Measurements from ENCODE around the gene SGF29. TPM values are rescaled to one million over a fixed set of nuclear protein-coding genes. Genes with fewer than 3 reads are reported as not detected.
"Not testable (repeated sequence)": the region's sequence is repeated elsewhere in the genome, so short reads cannot be mapped to it uniquely, and the experiment has no call there.

Gene SGF29
- total RNA-seq, 2 experiments from 2014 or later: 23.6 to 35.5 TPM

DNA sequence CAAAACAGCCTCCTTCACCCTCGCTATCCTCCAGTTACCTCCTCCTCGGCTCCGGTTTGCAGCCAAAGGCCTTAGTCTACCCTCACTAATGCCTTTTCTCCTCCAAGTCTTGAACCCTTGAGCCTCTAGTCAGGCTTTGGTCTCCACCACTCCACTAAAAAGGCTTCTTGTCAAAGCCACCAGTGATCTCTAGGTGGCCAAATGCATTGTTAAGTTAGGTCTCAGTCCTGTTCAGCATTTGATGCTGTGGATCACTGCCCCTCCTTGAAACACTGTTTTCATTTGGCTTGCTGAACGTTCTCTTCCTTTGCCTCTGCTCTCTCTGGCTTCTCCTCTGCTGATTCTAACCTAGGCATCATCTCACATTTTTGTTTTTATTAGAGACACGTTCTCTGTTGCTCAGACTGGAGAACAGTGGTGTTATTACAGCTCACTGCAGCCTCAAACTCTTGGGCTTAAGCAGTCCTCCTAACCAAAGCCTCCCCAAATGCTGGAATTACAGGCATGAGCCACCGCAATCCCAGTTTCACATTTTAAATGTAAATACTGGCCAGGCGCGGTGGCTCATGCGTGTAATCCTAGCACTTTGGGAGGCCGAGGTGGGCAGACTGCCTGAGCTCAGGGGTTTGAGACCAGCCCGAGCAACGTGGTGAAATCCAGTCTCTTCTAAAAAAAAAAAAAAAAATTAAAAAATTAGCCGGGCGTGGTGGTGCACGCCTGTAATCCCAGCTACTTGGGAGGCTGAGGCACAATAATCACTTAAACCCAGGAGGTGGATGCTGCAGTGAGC, 1.1 kb downstream of the SGF29 start:
- POLR2A ChIA-PET: interaction anchor here (0.9 to 1.6 kb wide), 2 partner anchors 61 kb away, joined by 3 to 4 read pairs; partner anchors contain the start of gene APOBR
- Mint-ChIP-seq H3K36me3 (ENCODE audit: low read depth) (peaks cover 24% of the 10 kb centered on the region), H3K27me3 (no peaks in the 10 kb centered on the region), H3K9me3 (ENCODE audit: low read depth) (no peaks in the 10 kb centered on the region), H3K4me1 (peaks cover 42% of the 10 kb centered on the region), H3K27ac (peak overlapping the region; percentile 93), H3K4me3 (peak overlapping the region; percentile 87)
- CTCF ChIA-PET: interaction anchor here (0.7 to 2.4 kb wide), 3 partner anchors 27 to 1365 kb away, joined by 3 to 6 read pairs (median 4); no protein-coding TSS in a partner anchor
- ATAC-seq: no peak
- DNase-seq: no peak
- intact Hi-C loops (cut with DNase I, micrococcal nuclease): loop anchor here (1.0 to 10.0 kb wide), 13 partner anchors 60 to 1522 kb away; partner anchors contain the start of genes APOBR (in 1 of the 2), ATXN2L (in 1 of the 2), CLN3 (in 1 of the 2) and KATNIP (in 1 of the 2)

DNA sequence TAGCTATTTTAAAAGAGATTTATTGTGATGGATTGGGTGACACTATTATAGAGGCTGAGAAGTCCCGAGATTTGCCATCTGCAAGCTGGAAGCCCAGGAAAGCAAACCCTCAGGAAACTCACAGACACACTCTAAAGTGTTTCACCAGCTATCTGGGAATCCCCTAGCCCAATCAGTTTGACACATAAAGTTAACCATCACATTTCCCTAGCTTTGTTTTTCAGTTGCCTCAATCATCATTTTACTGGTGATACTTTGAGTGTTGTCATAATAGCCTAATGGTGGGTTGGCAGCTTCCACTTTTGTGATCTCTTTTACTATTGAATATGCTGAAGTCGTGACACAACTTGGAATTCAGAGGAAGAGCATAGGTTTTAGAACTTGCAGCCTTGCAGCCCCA, 1.8 kb downstream of the SGF29 start:
- ChIA-PET POLR2A (interaction anchor here (1.6 kb wide), 1 partner anchor 62 kb away, joined by 3 read pairs; no protein-coding TSS in a partner anchor), CTCF (interaction anchor here (1.2 to 2.4 kb wide), 4 partner anchors 13 to 67 kb away, joined by 4 to 6 read pairs (median 4); no protein-coding TSS in a partner anchor)
- peak; percentile 21 for DNase-seq

DNA sequence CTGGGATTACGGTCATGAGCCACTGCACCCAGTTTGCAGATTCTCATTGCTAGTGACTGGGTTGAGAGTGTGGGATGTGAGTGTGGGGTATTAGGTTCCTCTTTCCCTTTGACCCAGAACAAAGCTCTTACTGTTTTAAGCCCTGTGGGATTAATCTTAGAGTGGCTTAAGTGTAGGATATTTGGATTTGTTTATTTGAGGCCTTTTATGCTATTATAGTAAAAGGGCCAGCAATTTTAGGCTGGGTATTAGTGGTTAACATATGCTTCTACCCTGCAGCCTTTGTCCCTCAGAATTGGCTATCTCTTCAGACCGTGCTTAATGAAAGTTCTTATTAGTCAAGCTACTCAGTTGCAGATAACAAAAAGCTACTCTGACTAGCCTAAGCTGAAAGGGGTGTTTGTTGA, 3.2 kb downstream of the SGF29 start:
- POLR2A ChIA-PET: interaction anchor here (0.5 to 0.6 kb wide), 2 partner anchors 32 to 60 kb away, joined by 4 read pairs; no protein-coding TSS in a partner anchor
- DNase-seq: no peak

More for the DNA sequence above, 1.8 kb downstream of the SGF29 start:
- H3K4me3 Mint-ChIP-seq: peak overlapping the region; percentile 10
- ATAC-seq: peak; percentile 57
- peak overlapping the region; percentile 74 for H3K27ac Mint-ChIP-seq
- H3K4me1 Mint-ChIP-seq: peaks cover 44% of the 10 kb centered on the region
- H3K9me3 Mint-ChIP-seq (ENCODE audit: low read depth): no peaks in the 10 kb centered on the region
- intact Hi-C loops (cut with DNase I, micrococcal nuclease): loop anchor here (2.0 to 10.0 kb wide), 2 partner anchors 61 to 1001 kb away; partner anchors contain the start of genes APOBR (in 1 of the 2) and KATNIP (in 1 of the 2)
- H3K36me3 Mint-ChIP-seq (ENCODE audit: low read depth): peaks cover 24% of the 10 kb centered on the region
- H3K27me3 Mint-ChIP-seq: no peaks in the 10 kb centered on the region

DNA sequence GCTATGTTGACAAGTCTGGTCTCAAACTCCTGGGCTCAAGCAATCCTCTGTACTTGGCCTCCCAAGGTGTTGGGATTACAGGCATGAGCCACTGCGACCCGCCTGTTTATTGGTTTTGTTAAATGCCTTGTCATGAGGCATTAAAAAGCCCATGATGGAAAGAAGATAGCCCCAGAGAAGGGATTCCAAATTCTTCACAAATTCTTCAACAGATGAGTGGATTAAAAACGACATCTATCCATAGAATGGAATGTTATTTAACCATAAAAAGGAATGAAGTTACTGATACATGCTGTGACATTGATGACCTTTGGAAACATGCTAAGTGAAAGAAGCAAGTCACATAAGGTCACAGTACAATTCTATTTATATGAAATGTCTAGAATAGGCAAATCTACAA, 4.7 kb downstream of the SGF29 start:
- H3K4me1 Mint-ChIP-seq: peaks cover 51% of the 10 kb centered on the region
- no peaks in the 10 kb centered on the region for H3K27me3 Mint-ChIP-seq
- ChIA-PET CTCF (interaction anchor here (0.6 kb wide), 1 partner anchor 326 kb away, joined by 3 read pairs; no protein-coding TSS in a partner anchor), POLR2A (no interaction called here)
- no peak overlapping the region for H3K4me3 Mint-ChIP-seq
- no peaks in the 10 kb centered on the region for H3K9me3 Mint-ChIP-seq (ENCODE audit: low read depth)
- no peak for ATAC-seq
- peaks cover 27% of the 10 kb centered on the region for H3K36me3 Mint-ChIP-seq (ENCODE audit: low read depth)
- intact Hi-C loops (cut with DNase I, micrococcal nuclease): loop anchor here in 1 of 2 experiments (10.0 kb wide), 1 partner anchor 1004 kb away; the partner anchor contains the start of gene KATNIP
- H3K27ac Mint-ChIP-seq: peak overlapping the region; percentile 19
- DNase-seq: no peak

More for the DNA sequence above, 3.2 kb downstream of the SGF29 start:
- Mint-ChIP-seq H3K27me3 (no peaks in the 10 kb centered on the region), H3K4me1 (peaks cover 50% of the 10 kb centered on the region), H3K9me3 (ENCODE audit: low read depth) (no peaks in the 10 kb centered on the region), H3K27ac (peak overlapping the region; percentile 5), H3K36me3 (ENCODE audit: low read depth) (peaks cover 27% of the 10 kb centered on the region), H3K4me3 (no peak overlapping the region)
- intact Hi-C loops (cut with DNase I, micrococcal nuclease): loop anchor here in 1 of 2 experiments (10.0 kb wide), 1 partner anchor 1002 kb away; the partner anchor contains the start of gene KATNIP
- CTCF ChIA-PET: interaction anchor here (0.6 to 2.4 kb wide), 4 partner anchors 12 to 1251 kb away, joined by 3 to 6 read pairs (median 4); no protein-coding TSS in a partner anchor
- no peak for ATAC-seq

DNA sequence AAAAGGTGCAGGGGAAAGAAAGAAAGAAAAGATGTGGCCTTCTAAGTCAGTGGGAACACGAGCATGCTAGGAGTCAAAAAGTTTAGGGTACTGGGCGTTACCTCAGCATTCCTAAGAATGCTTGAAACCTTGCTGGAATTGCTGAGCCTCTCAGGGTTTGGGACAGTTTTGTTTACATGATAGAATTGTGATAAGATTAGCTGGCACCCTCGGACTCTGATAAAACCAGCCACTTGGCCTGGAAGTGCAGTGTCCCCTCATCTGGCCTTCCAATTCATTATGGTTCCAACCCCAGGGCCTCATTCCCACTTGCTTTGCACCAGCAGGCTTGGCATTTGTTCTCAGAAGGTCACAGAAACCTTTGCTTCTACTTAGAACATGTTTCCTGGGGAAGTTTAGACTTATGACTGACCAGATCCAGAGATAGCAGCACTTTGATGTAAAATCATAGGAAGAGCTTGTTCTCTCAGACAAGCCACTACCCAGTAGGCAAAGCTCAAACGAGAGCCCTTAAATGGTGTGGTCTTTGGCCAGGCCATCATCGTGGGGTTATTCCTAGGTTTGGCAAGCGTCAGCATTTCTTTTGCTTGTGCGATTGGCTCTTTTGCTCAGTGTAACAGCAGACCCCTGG, 8.0 kb downstream of the SGF29 start:
- no peak overlapping the region for H3K4me3 Mint-ChIP-seq
- H3K27me3 Mint-ChIP-seq: no peaks in the 10 kb centered on the region
- peaks cover 3% of the 10 kb centered on the region for H3K9me3 Mint-ChIP-seq (ENCODE audit: low read depth)
- no peak overlapping the region for H3K27ac Mint-ChIP-seq
- ATAC-seq (no peak), DNase-seq (no peak)
- CTCF ChIA-PET: no interaction called here
- POLR2A ChIA-PET: no interaction called here
- H3K36me3 Mint-ChIP-seq (ENCODE audit: low read depth): peaks cover 37% of the 10 kb centered on the region
- peaks cover 32% of the 10 kb centered on the region for H3K4me1 Mint-ChIP-seq
- intact Hi-C loops (cut with DNase I, micrococcal nuclease): no loop called here

DNA sequence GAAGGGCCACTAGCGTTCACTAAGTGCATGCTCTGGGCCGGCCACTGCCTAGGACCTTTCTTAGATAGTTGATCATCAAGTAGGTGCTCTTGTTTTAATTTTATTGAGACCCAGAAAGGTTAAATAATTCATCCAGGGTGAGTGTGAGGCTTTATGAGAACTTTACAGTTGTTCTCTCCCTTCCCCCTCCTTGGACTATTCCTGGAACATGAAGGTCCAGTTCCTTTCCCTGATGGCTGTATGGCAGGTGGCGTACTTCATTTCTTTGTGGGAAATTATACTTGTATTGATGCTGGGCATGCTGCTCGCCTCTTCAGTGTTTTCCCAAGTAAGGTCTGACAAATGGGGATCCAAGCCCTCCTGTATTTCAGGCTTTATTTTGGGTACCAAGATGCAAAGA, 8.5 kb downstream of the SGF29 start:
- intact Hi-C loops (cut with DNase I, micrococcal nuclease): no loop called here
- Mint-ChIP-seq H3K27ac (no peak overlapping the region), H3K36me3 (ENCODE audit: low read depth) (peaks cover 36% of the 10 kb centered on the region), H3K27me3 (no peaks in the 10 kb centered on the region), H3K4me3 (no peak overlapping the region), H3K4me1 (peaks cover 28% of the 10 kb centered on the region), H3K9me3 (ENCODE audit: low read depth) (peaks cover 3% of the 10 kb centered on the region)
- no peak for DNase-seq
- POLR2A ChIA-PET: no interaction called here
- ATAC-seq: no peak
- CTCF ChIA-PET: no interaction called here

DNA sequence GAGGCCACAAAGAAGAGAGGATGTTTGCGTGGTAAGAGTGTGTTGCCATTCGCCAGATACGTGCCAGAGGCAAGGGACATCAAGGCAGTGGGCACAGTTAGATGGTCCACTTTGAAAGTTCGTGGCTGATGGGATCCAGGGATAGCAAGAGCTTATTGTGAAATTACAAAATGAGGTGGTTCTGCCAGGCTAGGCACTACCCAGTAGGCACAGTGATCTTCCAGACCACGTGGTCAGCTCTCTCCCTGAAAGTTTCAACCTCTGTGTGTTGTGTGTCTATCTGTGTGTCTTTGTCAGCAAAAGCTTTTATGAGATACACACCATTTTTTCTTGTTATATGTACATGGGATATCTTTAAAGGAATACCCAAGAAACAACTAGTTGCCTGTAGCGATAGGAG, 9.5 kb downstream of the SGF29 start:
- POLR2A ChIA-PET: no interaction called here
- peaks cover 36% of the 10 kb centered on the region for H3K36me3 Mint-ChIP-seq (ENCODE audit: low read depth)
- peaks cover 8% of the 10 kb centered on the region for H3K9me3 Mint-ChIP-seq (ENCODE audit: low read depth)
- CTCF ChIA-PET: no interaction called here
- ATAC-seq: no peak
- H3K27me3 Mint-ChIP-seq: no peaks in the 10 kb centered on the region
- peaks cover 23% of the 10 kb centered on the region for H3K4me1 Mint-ChIP-seq
- no peak overlapping the region for H3K4me3 Mint-ChIP-seq
- intact Hi-C loops (cut with DNase I, micrococcal nuclease): no loop called here
- no peak for DNase-seq
- no peak overlapping the region for H3K27ac Mint-ChIP-seq

DNA sequence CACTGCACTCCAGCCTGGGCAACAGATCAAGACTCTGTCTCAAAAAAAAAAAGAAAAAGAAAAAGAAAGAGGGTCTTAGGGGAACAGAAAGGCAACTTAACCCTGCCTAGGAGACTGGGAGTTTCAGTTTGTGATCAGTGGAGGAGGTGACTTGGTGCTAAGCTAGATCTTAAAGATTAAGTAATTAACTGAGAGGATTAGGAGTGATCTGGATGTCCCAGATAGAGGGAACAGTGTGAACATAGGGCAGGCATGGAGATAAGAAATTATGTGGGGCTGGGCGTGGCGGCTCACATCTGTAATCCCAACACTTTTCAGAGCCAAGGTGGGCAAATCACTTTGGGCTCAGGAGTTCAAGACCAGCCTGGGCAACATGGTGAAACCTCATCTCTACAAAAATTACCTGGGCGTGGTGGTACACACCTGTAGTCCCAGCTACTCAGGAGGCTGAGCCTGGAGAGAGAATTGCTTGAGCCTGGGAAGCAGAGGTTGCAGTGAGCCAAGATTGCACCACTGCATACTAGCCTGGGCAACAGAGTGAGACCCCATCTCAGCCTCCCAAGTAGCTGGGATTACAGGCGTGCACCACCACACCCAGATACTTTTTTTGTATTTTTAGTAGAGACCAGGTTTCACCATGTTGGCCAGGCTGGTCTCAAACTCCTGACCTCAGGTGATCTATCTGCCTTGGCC, 12.7 kb downstream of the SGF29 start:
- H3K9me3 Mint-ChIP-seq (ENCODE audit: low read depth); ATAC-seq; DNase-seq; H3K4me3 Mint-ChIP-seq; intact Hi-C loops (cut with DNase I, micrococcal nuclease); POLR2A ChIA-PET; H3K27me3 Mint-ChIP-seq; H3K27ac Mint-ChIP-seq: not testable (repeated sequence)
- peaks cover 29% of the 10 kb centered on the region for H3K36me3 Mint-ChIP-seq (ENCODE audit: low read depth)
- peaks cover 15% of the 10 kb centered on the region for H3K4me1 Mint-ChIP-seq
- CTCF ChIA-PET: interaction anchor here (0.7 kb wide), 1 partner anchor 17 kb away, joined by 4 read pairs; no protein-coding TSS in a partner anchor

DNA sequence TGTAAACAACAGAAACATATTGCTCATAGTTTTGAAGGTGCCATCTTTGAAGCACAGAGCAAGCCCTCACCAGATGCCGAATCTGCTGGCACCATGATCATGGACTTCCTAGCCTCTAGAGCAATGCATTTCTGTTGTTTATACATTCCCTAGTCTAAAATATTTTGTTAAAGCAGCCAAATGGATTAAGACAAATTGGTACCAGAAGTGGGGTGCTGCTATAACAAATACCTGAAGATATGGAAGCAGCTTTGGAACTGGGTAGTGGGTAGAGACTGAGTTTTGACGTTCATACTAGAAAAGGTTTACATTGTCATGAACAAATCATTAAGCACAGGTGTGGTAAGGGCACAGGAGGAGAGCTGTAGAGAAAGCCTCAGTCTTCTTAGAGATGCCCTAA, 13.6 kb downstream of the SGF29 start:
- ATAC-seq (no peak), DNase-seq (no peak)
- H3K36me3 Mint-ChIP-seq (ENCODE audit: low read depth): peaks cover 28% of the 10 kb centered on the region
- no peaks in the 10 kb centered on the region for H3K27me3 Mint-ChIP-seq
- peaks cover 13% of the 10 kb centered on the region for H3K4me1 Mint-ChIP-seq
- intact Hi-C loops (cut with DNase I, micrococcal nuclease): no loop called here
- H3K4me3 Mint-ChIP-seq: no peak overlapping the region
- ChIA-PET POLR2A (no interaction called here), CTCF (interaction anchor here (1.1 kb wide), 1 partner anchor 18 kb away, joined by 3 read pairs; no protein-coding TSS in a partner anchor)
- no peak overlapping the region for H3K27ac Mint-ChIP-seq
- H3K9me3 Mint-ChIP-seq (ENCODE audit: low read depth): peaks cover 8% of the 10 kb centered on the region

DNA sequence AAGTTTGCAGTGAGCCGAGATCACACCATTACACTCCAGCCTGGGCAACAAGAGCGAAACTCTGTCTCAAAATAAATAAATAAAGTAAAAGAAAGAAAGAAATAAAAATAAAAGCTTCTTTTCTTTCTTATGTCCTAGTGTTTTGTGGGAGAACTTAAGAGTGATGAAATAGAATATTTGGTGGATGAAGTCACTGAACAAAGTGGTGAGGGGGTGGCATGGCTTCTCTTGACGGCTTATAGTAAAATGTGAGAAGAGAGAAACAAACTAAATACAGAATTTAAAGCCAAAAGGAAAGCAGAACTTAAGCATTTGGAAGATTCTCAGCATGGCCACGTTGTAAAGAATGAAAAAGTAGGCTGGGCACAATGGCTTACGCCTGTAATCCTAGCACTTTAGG, 15.3 kb downstream of the SGF29 start:
- H3K27ac Mint-ChIP-seq: no peak overlapping the region
- H3K27me3 Mint-ChIP-seq: no peaks in the 10 kb centered on the region
- DNase-seq (no peak), ATAC-seq (no peak)
- H3K9me3 Mint-ChIP-seq (ENCODE audit: low read depth): peaks cover 8% of the 10 kb centered on the region
- peaks cover 28% of the 10 kb centered on the region for H3K36me3 Mint-ChIP-seq (ENCODE audit: low read depth)
- H3K4me1 Mint-ChIP-seq: peaks cover 18% of the 10 kb centered on the region
- POLR2A ChIA-PET: no interaction called here
- intact Hi-C loops (cut with DNase I, micrococcal nuclease): no loop called here
- CTCF ChIA-PET: interaction anchor here (0.6 to 1.9 kb wide), 2 partner anchors 13 to 1060 kb away, joined by 4 to 5 read pairs; no protein-coding TSS in a partner anchor
- H3K4me3 Mint-ChIP-seq: no peak overlapping the region

All from activated CD4-positive, alpha-beta T cell treated with anti-CD3 and anti-CD28 coated beads for 36 hours (primary cell).